GOT3 (cell line): Measurements from ENCODE around the gene ATPAF2.

Experiments
- DNase-seq: peaks from one replicate; lab custom pipeline; 2025; ENCODE audit warnings: mixed read lengths; lab: John Stamatoyannopoulos, UW

The ATPAF2 gene

DNA sequence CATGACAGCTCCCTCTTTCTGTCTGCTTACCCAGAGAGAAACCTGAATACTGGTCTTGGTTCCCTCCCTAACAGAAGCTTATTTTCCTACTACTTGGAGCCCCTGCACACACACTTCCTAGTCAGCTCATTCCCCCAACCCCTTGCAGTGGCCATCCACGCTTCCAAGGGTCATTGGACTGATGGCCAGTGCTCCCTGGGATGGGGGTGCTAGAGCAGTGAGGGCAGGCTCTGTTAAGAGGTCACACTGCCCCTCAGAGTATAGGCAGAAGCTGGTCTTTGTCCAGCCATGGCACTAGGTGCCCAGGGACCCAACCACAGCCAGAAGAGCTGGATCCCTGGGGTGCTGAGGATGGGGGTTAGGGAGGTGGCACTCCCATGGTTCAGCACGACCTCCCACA, 53.8 kb downstream of the ATPAF2 start:
- DNase-seq, result no peak

DNA sequence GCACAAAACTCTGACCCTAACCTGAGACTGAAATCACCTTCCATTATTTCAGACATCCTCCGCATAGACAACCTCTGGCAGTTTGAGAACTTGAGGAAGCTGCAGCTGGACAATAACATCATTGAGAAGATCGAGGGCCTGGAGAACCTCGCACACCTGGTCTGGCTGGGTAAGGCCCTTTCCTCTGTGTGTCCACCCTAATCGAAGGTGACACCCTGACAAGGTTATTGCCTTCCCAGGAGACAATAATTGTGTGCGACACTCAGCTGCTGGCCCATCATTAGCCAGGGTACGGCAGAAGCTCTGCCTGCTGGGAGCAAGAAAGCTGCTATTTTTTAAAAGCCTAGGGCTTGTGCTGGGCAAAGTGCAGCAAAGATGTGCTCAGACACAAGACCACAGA, 55.2 kb downstream of the ATPAF2 start:
- DNase-seq, result no peak

DNA sequence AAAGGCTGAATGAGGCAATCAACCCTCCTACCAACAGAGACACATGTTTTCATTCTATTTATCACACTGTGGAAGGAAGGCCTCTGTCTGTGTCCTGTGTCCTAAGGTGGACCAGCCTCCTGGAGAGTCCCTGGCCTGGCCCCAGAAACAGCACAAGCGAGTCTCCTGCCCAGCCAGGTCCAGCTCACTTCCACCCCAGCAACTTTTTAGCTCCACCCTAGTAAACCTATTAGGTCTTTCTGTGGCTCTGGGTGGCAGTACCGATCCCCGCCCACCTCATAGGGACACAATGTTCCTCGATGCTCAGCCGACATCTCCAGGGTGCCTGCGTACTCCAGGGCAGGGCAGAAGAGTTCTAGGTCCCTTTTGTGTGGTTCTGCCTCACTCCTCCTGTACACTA, 55.6 kb downstream of the ATPAF2 start:
- no peak for DNase-seq

DNA sequence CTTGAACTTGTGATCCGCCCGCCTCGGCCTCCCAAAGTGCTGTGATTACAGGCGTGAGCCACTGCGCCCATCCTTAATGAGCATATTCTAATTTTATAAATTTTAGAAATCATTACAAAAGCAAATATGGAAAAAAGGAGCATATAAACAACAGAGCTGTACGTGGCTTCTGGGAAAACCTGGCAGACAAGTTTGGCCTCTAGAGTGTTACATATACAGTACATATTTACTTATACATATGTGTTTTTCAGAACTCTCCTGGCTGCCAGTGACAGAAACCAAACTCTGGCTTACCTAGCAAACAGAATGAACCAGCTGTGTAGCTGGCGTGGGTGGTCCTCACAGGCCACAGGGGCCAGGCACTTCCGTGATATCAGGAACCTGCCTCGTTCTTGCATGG, 56.2 kb downstream of the ATPAF2 start:
- no peak for DNase-seq

DNA sequence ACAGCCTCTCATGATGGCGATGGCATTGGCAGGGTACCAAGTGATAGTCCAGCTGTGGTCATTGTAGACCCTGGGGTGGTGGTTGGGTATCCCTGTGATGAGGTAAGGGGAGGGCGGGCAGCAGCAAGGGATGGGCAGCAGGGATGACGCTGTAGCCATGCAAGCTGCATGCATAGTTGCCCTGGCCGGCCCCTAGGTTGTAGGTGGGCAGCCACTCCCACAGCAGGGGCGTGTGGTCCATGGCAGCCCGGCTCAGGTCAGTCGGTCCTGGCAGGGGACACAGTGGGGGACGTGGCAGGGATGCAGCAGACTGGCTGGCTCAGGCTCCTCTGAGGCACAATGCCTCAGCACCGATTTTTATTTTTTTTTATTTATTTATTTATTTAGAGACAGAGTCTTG, 57.6 kb downstream of the ATPAF2 start:
- no peak for DNase-seq

DNA sequence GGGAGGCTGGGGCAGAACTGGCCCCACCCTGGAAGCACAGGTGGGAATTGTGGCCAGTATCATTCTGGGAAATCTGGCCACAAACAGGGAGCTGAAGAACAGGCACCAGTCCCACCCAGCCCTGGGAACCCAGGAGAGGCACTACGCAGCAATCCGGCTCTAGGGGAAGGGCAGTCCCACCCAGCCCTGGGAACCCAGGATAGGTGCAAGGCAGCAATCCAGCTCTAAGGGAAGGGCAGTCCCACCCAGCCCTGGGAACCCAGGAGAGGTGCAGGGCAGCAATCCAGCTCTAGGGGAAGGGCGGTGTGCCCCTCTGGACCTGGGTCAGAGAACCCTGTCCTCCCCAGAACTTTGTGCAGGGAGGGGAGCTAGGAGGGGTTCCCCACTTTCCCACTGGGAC, 59.2 kb downstream of the ATPAF2 start:
- no peak for DNase-seq

DNA sequence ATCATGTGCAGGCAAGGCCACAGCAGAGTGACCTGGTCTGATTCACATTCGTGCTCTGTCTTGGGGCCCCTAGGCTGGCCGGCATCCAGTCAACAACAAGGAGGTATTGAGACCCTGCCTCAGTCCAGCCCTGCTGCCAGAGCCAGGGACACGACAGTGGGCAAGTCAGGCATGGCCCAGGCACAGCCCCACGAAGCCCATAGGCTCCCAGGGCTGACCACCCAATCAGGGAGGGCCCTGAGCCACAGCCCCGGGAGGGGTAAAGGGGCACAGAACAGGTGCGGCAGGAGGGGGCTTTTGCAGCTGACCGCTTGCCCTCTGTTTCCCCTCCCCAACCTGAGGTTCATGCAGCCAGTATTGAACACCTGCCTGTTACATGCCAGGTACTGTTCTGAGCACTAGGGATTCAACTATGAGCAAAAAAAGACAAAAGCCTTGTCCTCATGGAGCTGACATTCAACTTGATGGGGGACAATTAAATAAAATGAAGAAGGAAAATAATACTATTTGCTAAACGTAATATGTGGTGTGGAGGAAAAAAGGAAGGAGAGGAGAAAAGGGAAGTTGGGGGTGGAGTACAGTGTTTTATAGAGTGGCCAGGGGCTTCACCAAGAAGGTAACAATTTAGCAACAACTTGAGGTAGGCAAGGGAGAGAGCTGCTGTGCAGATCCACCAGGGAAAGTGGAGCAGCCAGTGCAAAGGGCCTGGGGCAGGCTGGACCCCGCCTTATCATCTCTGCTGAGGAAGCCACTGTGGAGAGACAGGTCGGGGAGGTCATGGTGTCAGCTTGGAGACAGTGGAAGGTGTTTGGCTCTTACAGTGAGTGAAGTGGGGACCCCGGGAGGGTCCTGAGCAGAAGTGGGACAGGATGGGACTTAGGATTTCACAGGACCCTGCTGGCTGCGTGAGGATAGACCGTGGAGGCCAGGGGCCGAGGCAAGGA, 60.2 kb downstream of the ATPAF2 start:
- DNase-seq, result no peak

DNA sequence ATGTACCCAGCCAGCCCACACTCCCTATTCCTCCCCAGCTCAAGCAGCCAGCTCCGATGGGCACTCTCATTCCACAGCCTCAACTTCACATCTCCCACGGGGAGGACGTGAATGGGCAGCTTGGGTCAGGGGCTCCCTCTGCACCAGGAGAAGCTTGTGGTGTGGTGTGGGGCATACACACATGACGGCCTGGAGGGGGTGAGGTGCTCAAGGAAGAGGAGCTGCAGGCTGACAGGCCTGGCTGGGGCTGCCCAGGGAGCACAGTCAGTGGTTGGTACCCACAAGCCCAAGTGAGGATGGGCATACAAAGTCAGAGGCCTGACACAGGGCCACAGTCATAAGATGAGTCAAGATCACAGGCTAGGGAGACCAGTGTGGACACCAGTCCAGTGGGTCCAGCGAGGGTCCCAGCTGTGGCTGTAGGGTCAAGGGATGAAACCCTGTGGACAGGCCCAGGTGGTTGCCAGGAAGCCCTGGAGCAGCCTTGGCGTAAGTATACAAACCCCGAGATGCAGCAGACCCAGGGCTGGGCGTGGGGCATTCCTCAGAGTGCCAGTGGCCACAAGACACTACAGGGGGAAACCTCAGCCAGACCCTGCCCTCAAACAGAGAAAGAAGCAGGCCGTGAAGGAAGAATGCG, 61.9 kb downstream of the ATPAF2 start:
- no peak for DNase-seq

DNA sequence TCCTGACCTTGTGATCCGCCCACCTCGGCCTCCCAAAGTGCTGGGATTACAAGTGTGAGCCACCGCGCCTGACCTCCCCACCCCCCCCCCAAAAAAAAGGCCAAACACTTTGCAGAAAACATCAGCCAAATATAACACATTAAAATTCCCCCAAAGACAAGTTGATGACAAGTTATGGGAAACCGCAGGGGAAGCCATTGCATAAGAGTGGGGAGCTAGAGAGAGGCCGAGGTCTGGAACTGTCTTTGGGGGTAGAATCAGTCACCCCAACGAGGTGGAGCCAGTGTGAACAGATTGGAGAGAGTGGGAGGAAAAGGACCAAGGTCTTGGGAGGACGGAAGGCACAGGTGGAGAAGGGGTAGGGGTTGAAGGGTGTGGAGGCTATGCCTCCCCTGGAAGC, 63.5 kb downstream of the ATPAF2 start:
- DNase-seq, result no peak

DNA sequence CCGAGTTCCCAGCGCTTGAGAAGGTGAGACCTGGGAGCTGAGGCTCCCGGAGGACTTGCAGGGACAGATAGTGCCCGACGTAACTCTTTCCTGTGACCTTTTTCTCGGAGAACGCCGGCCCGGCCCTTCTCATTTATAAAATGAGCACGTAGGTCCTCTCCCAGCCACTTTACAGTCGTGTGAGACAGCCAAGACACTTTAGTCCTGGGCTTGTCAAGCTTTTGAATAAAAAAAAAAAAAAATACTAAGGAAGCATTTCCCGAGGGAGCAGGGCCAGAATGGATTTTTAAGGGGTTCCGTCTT, 66.1 kb downstream of the ATPAF2 start:
- no peak for DNase-seq

DNA sequence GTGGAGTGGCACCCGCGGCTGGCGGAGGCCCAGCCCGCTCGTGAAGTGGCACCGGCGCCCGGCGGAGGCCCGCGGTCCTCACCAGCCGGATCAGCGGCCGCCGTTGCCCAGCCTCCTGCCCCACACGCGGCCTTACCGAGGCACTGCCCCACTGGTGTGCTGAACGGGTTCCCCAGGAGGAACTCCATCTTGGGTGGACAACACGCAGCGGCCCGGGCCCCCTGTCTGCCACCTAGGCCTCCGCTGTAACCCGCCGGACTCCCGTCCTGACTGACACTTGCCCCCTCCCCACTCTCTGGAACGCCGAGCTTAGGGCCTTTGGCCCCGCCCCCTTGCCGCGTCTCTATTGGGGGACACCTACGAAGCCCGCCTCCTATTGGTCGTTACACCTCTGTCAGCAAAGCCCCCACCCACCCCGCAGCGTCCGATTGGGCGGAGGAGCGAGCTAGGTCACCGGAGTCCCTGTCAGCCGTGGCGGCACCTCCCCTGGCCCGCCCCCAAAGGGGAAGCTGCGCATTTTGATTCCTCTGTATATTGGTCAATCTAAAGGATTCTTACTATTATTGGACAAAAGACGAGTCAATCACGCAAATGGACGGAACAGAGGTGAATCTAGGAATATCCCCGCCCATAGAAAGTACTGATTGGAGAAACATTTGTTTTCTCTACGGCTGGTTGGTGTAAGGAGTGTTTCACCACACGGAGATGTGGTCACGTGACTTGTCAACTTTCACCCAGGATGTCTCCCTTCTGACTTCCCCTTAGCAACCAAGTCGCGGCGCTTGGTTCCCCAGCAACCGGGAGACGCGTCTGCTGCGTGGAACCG, 66.6 kb downstream of the ATPAF2 start, which contains the start of the genes DRC3 and TOM1L2:
TSS of gene DRC3 (plus strand) at position 737 of the 826 bp plus-strand sequence. CDS start 4,737 bp downstream, outside the sequence.
TSS of gene TOM1L2 (minus strand) at position 275 of the 826 bp plus-strand sequence. CDS start at position 188, 87 bp downstream.
- peak; percentile 98 for DNase-seq

DNA sequence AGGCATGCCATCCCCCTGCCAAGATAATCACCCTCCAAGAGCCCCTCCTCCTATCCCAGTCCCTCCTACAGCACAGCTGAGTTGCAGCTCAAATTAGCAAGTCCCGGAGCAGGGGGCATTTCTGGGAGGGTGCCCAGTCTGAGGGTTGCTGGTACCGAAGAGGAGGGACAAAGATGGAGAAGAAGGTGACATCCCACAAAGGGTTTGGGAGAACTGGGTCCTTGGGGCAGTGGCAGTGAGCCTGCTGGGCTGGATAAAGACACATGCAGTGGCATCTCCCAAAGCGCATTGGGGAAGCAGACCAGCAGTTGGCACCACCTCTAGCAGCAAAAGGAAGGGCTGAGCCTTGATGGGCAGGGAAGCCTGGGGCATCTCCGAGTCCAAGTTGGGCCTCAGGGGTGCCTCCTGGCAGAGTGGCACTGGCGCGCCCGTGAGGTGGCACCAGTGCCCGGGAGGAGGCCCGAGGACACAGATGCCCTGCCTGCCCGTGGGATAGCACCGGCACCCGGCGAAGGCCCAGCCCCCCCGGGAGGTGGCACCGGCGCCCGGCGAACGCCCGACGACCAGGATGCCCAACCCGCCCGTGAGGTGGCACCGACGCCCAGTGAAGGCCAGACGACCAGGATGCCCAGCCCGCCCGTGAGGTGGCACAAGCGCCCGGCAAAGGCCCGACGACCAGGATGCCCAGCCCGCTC, 67.4 kb downstream of the ATPAF2 start:
- DNase-seq, result no peak

DNA sequence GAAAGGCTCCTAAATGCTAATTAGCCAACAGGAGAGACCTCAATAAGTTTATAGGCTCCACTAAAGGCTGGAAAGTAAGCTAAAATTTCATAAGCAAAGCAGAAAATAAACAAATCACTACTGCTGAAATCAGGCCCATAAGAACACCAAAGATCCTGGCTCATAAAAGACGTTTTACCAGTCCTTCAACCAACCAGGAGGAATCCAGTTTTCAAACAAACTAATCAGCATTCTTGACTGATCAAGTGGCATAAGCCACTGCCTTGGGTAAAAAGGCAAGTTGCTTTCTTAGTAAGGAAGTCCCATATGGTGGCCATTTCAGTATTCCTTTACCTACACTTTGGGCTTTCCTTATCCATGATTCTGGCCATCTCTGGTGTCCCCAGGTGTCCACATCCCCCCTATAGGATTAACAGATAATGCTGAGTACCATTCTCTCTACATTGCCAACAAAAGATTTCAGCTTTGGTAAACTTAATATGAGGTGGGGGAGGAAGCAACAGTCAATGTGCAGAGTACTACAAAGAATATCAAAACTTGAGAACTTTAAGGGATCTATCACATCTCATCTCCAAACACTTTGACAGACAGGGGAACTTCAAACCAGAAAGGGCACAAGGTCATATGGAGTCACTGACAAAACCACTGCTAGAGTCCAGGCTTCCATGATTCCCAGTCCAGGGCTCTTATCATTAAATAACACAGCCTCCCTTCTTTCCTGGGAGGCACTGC, 68.1 kb downstream of the ATPAF2 start:
- no peak for DNase-seq
